22Rv1 (cell line): Measurements from ENCODE around the gene TMEM59L.

Experiments
- CTCF ChIP-seq: fragments of 450-650 bp; IDR thresholded peaks from 2 replicates; pipeline ENCODE4 v1.5.1; 2017; ENCODE audit warnings: mild to moderate bottlenecking
- ZFX ChIP-seq: fragments of 450-650 bp; IDR thresholded peaks from 2 replicates; pipeline ENCODE4 v1.6.1; 2017; ENCODE audit warnings: antibody characterized with exemption, borderline replicate concordance

DNA sequence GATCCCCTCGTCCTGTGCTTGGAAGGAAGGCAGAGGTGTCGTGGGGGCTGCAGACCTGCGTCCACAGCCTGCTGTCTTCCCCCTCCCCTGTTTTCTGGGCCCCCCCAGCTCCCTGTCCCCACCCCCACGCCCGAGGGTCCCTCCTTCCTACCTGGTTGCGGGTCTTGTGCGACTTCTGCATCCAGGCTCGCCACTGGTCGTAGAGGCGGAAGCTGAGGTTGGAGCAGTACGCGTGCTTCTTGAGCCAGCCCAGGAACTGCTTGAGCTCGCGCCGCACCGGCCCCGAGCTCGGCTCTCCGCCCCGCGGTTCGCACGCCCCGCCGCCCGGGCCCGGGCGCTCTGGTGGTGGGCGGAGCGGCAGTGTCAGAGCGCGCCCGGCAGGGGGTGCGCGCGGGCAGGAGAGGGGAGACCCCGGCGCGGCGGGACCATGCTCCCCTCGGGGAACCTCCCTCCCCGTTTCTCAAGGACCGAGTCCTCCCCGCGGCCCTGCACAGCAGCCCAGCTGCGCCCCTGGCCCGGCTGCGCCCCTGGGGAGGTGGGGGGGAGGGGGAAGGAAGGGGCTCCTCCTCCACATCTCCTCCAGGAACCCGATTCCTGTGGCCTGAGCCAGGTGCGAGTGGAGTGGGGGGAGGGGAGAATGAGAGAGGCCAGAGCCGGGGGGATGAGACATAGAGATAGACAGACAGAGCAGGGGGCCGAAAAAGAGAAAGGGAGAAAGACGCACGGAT lies 18.4 kb upstream of the TMEM59L start:
- TF ChIP-seq CTCF = peak; percentile 96
- no peak for TF ChIP-seq ZFX
